ENCODE data around the gene SPATA21.

SPATA21 gene

DNA sequence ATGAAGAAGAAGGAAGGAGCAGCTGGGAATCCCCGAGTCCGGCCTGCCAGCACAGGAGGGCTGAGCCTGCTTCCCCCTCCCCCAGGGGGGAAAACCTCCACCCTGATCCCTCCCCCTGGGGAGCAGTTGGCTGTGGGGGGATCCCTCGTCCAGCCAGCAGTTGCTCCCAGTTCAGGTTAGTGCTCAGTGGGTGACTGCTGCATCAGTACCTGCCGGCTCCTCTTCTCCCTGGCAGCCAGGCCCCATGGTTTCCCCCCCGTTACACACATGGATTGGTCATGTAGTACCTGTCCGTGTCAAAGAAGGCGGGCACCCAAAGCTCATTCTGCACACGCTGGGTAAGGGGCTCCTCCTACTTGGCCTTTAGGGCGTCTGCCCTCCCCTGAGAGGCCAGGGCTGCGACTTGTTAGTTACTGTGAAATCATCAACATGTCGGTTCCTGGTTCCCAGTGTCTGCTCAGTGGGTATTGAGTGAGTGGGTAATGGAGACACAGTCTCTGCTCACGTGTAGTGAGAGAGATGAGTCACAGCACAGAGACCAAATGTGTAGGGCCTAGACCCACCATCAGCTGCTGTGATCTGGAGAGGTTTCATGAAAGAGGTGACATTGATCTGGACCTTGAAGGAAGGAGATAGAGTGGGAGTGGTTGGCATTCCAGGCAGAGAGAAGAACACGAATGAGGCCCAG lies 14.8 kb upstream of the SPATA21 start:
- no peak for DNase-seq (ENCODE audit: low read depth in 1 of 2, low spot score in 1 of 2)

DNA sequence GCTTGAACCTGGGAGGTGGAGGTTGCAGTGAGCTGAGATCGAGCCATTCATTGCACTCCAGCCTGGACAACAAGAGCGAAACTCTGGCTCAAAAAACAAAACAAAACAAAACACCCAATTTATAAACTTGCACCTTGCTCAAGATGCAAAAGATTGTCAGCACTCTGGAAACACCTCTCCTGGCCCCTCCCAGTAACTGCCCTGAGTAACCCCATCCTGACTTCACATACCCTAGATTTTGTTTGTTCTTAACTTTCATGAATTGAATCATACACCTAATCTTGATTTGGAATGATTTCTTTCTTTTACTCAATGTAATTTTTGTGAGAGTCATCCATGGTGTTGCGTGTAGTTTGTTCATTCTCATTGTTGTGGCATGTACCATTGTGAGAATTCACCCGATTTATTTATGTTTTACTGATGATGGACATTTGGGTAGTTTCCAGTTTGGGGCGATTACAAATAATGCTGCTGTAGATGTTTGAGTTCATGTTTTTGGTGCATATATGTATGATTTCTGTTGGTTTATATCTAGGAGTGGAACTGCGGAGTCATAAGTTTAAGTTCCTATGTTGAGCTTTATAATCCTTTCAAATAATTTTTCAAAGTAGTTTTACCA lies 13.7 kb upstream of the SPATA21 start:
- no peak for DNase-seq (ENCODE audit: low read depth in 1 of 2, low spot score in 1 of 2)

GRCh38 chr1:16449666-16450065 lies 12.4 kb upstream of the SPATA21 start:
- DNase-seq (ENCODE audit: low read depth in 1 of 2, low spot score in 1 of 2) = no peak

DNA sequence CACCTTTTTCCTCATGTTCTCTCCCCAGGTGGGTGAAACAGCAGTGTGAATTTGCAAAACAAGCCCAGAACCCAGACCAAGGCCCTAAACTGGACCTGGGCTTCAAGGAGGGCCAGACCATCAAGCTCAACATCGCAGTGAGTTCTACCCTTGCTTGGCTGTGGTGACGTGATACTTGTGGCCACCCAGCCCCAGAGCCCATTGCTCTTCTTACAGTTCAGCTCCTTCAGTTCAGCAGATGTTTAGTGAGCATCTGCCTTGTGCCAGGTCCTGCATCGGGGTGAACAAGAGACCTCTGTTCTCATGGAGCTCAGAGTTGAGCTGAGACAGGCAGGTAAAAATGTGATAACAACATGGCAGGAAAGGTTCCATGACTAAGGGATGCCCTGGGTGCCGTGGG lies 11.8 kb upstream of the SPATA21 start:
- no peak for DNase-seq (ENCODE audit: low read depth in 1 of 2, low spot score in 1 of 2)

- DNase-seq (ENCODE audit: low read depth in 1 of 2, low spot score in 1 of 2) = no peak
These were observed 10.4 kb upstream of the SPATA21 start for GRCh38 chr1:16447641-16448040.

- DNase-seq (ENCODE audit: low read depth in 1 of 2, low spot score in 1 of 2) = no peak
These were observed 8.9 kb upstream of the SPATA21 start for GRCh38 chr1:16446116-16446515.

DNA sequence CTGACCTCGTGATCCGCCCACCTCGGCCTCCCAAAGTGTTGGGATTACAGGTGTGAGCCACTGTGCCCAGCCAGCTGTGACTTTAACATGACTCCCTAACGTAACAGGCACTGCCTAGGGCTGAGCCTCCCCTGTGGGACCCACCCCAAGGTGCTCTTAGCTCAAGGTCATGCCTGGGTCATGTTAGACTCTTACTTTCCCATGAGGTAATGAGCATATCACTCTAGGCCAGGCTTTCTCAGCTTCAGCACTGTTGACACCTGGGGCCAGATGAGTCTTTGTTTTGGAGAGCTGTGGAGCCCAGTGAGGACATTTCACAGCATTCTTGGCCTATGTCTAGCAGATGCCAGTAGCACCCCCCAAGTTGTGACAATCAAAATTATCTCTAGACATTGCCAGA lies 7.8 kb upstream of the SPATA21 start:
- DNase-seq (ENCODE audit: low read depth in 1 of 2, low spot score in 1 of 2) = no peak

GRCh38 chr1:16443975-16444770 lies 6.9 kb upstream of the SPATA21 start:
- DNase-seq (ENCODE audit: low read depth in 1 of 2, low spot score in 1 of 2) = no peak

- no peak for DNase-seq (ENCODE audit: low read depth in 1 of 2, low spot score in 1 of 2)
These were observed 5.7 kb upstream of the SPATA21 start for GRCh38 chr1:16442941-16443340.

- no peak for DNase-seq (ENCODE audit: low read depth in 1 of 2, low spot score in 1 of 2)
These were observed 5.0 kb upstream of the SPATA21 start for GRCh38 chr1:16442265-16442664.

DNA sequence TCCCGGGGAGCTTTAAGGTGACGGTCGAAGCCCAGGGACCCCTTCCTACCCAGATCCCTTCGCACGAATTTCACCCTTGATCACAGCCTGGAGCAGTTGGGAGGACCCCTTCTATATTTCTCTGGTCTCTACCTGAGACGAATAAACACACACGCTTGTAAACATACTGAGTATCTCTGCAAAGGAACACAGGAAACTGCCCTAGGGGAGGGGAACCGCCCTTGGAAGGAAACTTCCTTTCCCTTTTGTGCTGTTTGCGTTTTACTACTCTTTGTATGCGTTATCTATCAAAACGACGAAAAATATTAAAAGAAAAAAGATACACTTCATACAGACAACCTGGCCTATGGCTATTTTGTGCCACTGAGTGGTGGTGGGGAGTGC lies 4.0 kb upstream of the SPATA21 start:
- no peak for DNase-seq (ENCODE audit: low read depth in 1 of 2, low spot score in 1 of 2)

DNA sequence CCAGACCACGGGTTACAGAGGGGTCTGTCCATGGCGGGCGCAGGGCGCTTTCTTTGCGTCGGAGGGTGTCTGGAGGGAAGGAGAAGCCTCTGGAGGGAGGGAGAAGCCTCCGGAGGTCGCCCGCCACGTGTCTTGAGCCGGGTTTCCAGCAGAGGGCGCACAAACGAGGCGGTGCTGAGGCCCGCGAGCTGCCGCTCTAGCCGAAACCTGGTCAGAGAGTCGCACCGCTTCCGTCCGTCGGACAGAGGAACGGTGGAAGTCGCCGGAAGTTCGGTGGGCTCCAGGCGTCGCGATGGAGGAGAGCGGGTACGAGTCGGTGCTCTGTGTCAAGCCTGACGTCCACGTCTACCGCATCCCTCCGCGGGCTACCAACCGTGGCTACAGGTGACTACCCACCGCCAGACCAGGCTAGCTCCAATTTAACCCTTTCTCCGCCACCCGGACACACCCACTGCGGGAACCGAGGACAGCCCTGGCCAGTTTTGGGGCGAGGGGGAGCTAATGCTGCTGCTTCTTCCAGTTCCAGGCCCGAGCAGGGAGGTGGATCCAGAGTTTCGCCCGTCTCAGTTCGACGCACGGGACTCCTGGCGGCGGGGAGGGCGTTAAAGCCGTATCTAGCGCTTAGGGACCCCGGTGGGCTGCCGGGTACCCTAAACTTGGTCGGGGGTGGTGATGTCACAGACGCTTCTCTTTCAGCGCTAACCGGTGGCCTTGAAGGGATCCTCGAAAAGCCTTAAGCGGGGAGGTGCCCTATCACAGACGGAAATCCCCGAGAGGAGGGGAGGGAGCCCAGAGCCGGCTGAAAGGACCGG lies 3.5 kb upstream of the SPATA21 start, which contains the start of gene NECAP2:
Gene NECAP2 (plus strand): TSS at position 255 of the 812 bp plus-strand sequence. CDS start 38 bp downstream, at position 293.
- peak; percentile 85 to 92 for DNase-seq (ENCODE audit: low read depth in 1 of 2, low spot score in 1 of 2)

- DNase-seq (ENCODE audit: low read depth in 1 of 2, low spot score in 1 of 2) = no peak
These were observed 2.9 kb upstream of the SPATA21 start for GRCh38 chr1:16440131-16440469.

DNA sequence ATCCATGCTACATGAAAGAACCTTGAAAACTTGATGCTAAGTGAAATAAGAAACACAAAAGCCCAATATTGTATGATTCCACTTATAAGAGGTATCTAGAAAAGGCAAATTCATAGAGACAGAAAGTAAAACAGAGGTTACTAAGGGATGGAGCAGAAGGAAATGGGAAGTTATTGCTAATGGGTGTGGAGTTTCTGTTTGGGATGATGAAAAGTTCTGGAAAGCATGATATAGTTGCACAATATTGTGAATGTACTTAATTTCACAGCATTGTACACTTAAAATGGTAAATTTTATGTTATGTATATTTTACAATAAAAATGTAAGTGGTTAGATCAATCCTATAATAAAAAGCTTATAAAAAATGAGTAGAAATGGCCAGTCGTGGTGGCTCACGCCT lies 1.7 kb upstream of the SPATA21 start:
- DNase-seq (ENCODE audit: low read depth in 1 of 2, low spot score in 1 of 2) = no peak

DNA sequence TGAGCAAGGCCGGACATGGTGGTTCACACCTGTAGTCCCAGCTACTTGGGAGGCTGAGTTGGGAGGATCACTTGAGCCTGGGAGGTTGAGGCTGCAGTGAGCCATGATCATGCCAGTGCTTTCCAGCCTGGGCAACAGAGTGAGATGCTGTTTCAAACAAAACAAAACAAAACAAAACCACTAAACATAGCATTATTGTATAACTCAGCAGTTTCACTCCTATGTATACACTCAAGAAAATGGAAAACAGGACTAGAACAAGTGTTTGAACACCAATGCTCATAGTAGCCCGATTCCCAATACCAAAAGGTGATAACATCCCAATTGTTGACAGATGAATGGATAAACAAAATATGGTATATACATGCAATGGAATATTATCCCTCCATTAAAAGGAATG lies 1.3 kb upstream of the SPATA21 start:
- DNase-seq (ENCODE audit: low read depth in 1 of 2, low spot score in 1 of 2) = no peak

DNA sequence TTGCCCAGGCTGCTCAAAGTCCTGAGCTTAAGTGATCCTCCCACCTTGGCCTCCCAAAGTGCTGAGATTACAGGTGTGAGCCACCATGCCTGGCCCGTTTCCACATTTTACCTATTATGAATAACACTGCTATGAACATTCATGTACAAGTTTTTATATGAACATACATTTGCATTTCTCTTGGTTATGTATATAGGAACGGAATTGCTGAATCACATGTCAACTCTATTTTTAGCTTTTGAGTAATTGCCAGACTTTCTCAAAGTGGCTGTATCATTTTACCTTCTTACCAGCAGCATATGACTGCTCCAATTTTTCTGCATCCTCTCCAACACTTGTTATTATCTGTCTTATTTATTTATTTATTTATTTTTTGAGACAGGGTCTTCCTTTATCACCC lies 2.7 kb downstream of the SPATA21 start:
- DNase-seq (ENCODE audit: low read depth in 1 of 2, low spot score in 1 of 2) = no peak

- no peak for DNase-seq (ENCODE audit: low read depth in 1 of 2, low spot score in 1 of 2)
These were observed 3.2 kb downstream of the SPATA21 start for GRCh38 chr1:16434007-16434406.

- no peak for DNase-seq (ENCODE audit: low read depth in 1 of 2, low spot score in 1 of 2)
These were observed 4.2 kb downstream of the SPATA21 start for GRCh38 chr1:16433030-16433429.

GRCh38 chr1:16430606-16431005 lies 6.6 kb downstream of the SPATA21 start:
- DNase-seq (ENCODE audit: low read depth in 1 of 2, low spot score in 1 of 2) = no peak

DNA sequence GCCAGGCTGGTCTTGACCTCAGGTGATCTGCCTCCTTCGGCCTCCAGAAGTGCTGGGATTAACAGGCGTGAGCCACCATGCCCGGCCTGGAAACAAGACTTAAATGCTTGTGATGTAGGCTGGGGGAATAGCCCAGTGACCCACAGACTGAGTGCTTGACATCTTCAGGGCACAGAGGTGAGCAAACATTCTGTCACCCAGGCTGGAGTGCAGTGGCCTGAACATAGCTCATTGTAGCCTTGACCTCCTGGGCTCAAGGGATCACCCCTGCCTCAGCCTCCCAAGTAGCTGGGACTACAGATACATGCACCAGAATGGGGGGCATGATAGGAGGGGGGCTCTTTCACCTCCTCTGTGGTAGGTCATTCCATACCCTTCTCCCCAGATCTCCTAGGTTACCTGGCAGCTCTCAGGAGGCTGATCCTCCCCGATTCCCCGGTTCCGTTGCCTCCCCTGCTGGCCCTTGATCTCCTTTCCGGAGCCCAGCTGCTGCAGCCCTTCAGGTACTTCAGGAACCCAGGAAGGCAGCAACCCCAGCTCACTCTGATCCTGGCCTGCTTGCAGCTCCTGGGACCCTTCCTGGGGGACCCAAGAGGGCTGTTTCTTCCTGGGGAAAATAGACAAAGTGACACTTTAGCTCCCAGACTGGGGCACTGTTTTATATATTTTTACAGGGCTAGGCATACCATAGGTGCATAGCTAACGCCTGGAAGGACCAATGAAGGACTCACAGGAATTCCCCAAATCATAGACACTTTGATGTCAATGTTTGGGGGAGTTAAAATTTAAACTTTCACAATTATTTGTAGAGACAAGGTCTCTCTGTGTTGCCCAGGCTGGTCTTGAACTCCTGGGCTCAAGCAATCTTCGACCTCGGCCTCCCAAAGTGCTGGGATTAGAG lies 11.8 kb downstream of the SPATA21 start:
- DNase-seq (ENCODE audit: low read depth in 1 of 2, low spot score in 1 of 2) = no peak

Measured in stimulated activated CD4-positive, alpha-beta T cell treated with anti-CD3 and anti-CD28 coated beads, Interleukin-15, amount 100 ng/mL, for 1 hour (primary cell).